SK-N-MC (cell line): ENCODE measurements around the gene SSTR3.

Source experiments
- DNase-seq: peaks from one replicate; pipeline ENCODE4 v3.0.0-alpha.2; 2011; ENCODE audit warnings: low read depth, low spot score
- H3K27ac ChIP-seq: fragments of 200-600 bp; sonication (generic); 2 replicates; pipeline ENCODE4 v1.5.1; 2016; ENCODE audit warnings: mixed run types
- H3K36me3 ChIP-seq: fragments of 200-600 bp; sonication (generic); 2 replicates; pipeline ENCODE4 v1.6.1; 2017; ENCODE audit warnings: antibody characterized with exemption, low read length, mixed read lengths; ENCODE audit not compliant: insufficient read depth
- H3K4me3 ChIP-seq: fragments of 200-600 bp; sonication (generic); 2 replicates; pipeline ENCODE4 v1.5.1; 2016
- H3K9ac ChIP-seq: fragments of 200-600 bp; sonication (generic); 2 replicates; pipeline ENCODE4 v1.8.0; 2017; ENCODE audit warnings: mixed run types, mixed read lengths; ENCODE audit not compliant: insufficient read length
- H3K9me3 ChIP-seq: fragments of 200-600 bp; sonication (generic); 2 replicates; pipeline ENCODE4 v1.6.1; 2017; ENCODE audit warnings: low read depth, mild to moderate bottlenecking, antibody characterized with exemption, low read length, moderate library complexity, mixed read lengths
- EZH2 ChIP-seq: fragments of 200-600 bp; sonication (generic); IDR thresholded peaks from one replicate; pipeline ENCODE4 v1.6.1; 2017; ENCODE audit warnings: antibody characterized with exemption
- FOXP2 ChIP-seq: optimal IDR thresholded peaks from 2 replicates; pipeline ENCODE3; 2011; ENCODE audit warnings: mild to moderate bottlenecking, moderate library complexity; ENCODE audit not compliant: insufficient read depth; ENCODE audit errors: extremely low read length, control extremely low read depth
- POLR2AphosphoS5 ChIP-seq: IDR thresholded peaks from 2 replicates; pipeline ENCODE4 v1.6.1; 2012; ENCODE audit warnings: mild to moderate bottlenecking, low read depth, low read length, borderline replicate concordance

SSTR3 gene

GRCh38 chr22:37197451-37198257 is 14.6 kb downstream of the SSTR3 start:
- H3K4me3 ChIP-seq: peak overlapping the region; percentile 78
- no peaks in the 10 kb centered on the region for H3K9me3 ChIP-seq
- H3K36me3 ChIP-seq: no peaks in the 10 kb centered on the region
- TF ChIP-seq FOXP2 (no peak), POLR2AphosphoS5 (no peak), EZH2 (no peak)
- peak overlapping the region; percentile 89 for H3K9ac ChIP-seq
- H3K27ac ChIP-seq: no peak overlapping the region
- DNase-seq: no peak

DNA sequence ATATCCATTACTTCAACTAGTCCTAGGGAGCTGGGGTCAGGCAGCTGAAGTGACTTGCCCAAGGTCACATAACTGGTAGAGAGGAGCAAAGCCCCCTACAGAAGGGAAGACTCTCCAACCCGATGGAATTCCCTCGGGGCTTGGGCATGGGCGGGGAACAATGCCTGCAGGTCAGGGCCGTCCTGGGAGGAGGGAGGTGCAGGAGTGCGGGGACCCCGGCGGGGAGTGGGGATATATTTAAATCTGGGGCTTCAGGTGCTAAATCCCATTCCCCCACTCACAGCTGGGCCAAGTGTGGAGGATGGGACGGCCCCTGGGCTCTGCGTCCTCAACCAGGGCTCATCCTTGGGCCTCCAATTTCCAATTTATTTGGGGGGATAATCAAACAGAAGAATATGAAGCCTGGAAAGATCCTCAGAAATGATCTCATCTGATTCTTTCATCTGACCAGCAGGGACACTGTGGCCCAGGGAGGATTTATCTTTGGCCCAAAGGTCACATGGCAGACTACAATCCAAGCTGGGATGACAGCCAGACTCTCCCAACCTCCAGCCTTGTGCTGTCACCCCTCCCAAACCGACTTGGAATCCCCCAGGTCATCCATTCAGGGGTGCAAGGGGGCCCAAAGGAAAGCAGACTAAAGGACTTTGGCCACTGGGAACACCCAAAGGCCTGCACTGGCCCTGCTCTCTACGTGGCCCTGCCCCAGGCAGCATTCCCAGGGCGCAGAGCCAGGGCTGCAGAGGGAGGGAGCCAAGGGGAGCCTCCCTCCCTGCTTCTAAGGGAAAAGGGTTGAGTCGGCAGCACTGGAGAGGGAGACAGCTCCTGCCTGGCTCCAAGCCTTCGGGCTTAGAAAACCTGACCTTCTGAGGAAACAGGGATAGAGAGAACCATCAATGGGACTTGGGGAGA is 15.5 kb downstream of the SSTR3 start:
- no peak overlapping the region for H3K27ac ChIP-seq
- DNase-seq: no peak
- no peaks in the 10 kb centered on the region for H3K36me3 ChIP-seq
- TF ChIP-seq POLR2AphosphoS5: no peak
- H3K9ac ChIP-seq: no peak overlapping the region
- no peaks in the 10 kb centered on the region for H3K9me3 ChIP-seq
- no peak overlapping the region for H3K4me3 ChIP-seq

DNA sequence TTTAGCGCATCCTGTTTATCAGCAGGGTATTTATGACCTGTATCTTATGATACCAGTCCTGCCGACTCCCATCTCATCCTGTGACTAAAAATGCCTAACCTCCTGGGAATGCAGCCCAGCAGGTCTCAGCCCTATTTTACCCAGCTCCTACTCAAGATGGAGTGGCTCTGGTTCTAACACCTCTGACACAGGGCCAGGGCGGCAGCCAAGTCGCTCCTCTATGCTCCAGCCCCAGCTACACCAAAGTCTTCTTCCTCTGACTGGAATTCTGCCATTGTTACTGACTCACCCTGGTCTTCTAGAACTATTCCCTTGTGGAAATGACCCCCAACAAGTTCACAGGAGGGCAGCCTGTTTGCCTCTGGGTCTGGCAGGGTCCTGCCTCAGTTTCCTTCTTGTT is 16.4 kb downstream of the SSTR3 start:
- Histone ChIP-seq H3K27ac (no peak overlapping the region), H3K4me3 (no peak overlapping the region), H3K36me3 (no peaks in the 10 kb centered on the region), H3K9me3 (no peaks in the 10 kb centered on the region), H3K9ac (no peak overlapping the region)
- no peak for TF ChIP-seq EZH2
- no peak for TF ChIP-seq POLR2AphosphoS5
- TF ChIP-seq FOXP2: no peak
- no peak for DNase-seq

- H3K27ac ChIP-seq: no peak overlapping the region
- TF ChIP-seq EZH2 (no peak), POLR2AphosphoS5 (no peak), FOXP2 (no peak)
- H3K4me3 ChIP-seq: no peak overlapping the region
- no peak for DNase-seq
- H3K9me3 ChIP-seq: no peaks in the 10 kb centered on the region
- H3K9ac ChIP-seq: no peak overlapping the region
- no peaks in the 10 kb centered on the region for H3K36me3 ChIP-seq
Observed at GRCh38 chr22:37194750-37195149, 17.5 kb downstream of the SSTR3 start.

- Histone ChIP-seq H3K27ac (no peak overlapping the region), H3K4me3 (no peak overlapping the region), H3K36me3 (no peaks in the 10 kb centered on the region), H3K9me3 (no peaks in the 10 kb centered on the region), H3K9ac (no peak overlapping the region)
- TF ChIP-seq POLR2AphosphoS5: no peak
- no peak for TF ChIP-seq EZH2
- TF ChIP-seq FOXP2: no peak
- DNase-seq: no peak
Observed at GRCh38 chr22:37193629-37194191, 18.6 kb downstream of the SSTR3 start.

- Histone ChIP-seq H3K9me3 (no peaks in the 10 kb centered on the region), H3K9ac (no peak overlapping the region), H3K4me3 (no peak overlapping the region), H3K36me3 (no peaks in the 10 kb centered on the region), H3K27ac (no peak overlapping the region)
- TF ChIP-seq POLR2AphosphoS5: no peak
- DNase-seq: no peak
Observed at GRCh38 chr22:37192741-37193140, 19.5 kb downstream of the SSTR3 start.

GRCh38 chr22:37192204-37192603 is 20.1 kb downstream of the SSTR3 start:
- TF ChIP-seq POLR2AphosphoS5: no peak
- TF ChIP-seq EZH2: no peak
- TF ChIP-seq FOXP2: no peak
- Histone ChIP-seq H3K36me3 (no peaks in the 10 kb centered on the region), H3K9me3 (no peaks in the 10 kb centered on the region), H3K27ac (no peak overlapping the region), H3K4me3 (no peak overlapping the region), H3K9ac (no peak overlapping the region)
- DNase-seq: no peak

GRCh38 chr22:37190262-37190780 is 22.0 kb downstream of the SSTR3 start:
- no peak for TF ChIP-seq EZH2
- no peak for TF ChIP-seq POLR2AphosphoS5
- H3K9ac ChIP-seq: no peak overlapping the region
- H3K36me3 ChIP-seq: no peaks in the 10 kb centered on the region
- DNase-seq: no peak
- no peak overlapping the region for H3K27ac ChIP-seq
- H3K9me3 ChIP-seq: no peaks in the 10 kb centered on the region
- no peak overlapping the region for H3K4me3 ChIP-seq
